ENCODE measurements around the gene AGAP2.
"Not testable (repeated sequence)": the region's sequence is repeated elsewhere in the genome, so short reads cannot be mapped to it uniquely, and the experiment has no call there.

The AGAP2 gene

GRCh38 chr12:57738661-57739237, at the start of gene AGAP2:
Gene AGAP2, minus strand, starts transcription at chr12:57738742. Its CDS starts 496 bp downstream, at chr12:57738246.
- no peaks in the 10 kb centered on the region for H3K9me3 Mint-ChIP-seq
- H3K27ac Mint-ChIP-seq: peak within 1 kb of the TSS; percentile 93
- peaks cover 42% of the 10 kb centered on the region for H3K36me3 Mint-ChIP-seq
- no peak for DNase-seq (ENCODE audit: low spot score in 2 of 2)
- H3K4me3 Mint-ChIP-seq: peak within 1 kb of the TSS; percentile 81
- peaks cover 57% of the 10 kb centered on the region for H3K4me1 Mint-ChIP-seq
- no peak for ATAC-seq

DNA sequence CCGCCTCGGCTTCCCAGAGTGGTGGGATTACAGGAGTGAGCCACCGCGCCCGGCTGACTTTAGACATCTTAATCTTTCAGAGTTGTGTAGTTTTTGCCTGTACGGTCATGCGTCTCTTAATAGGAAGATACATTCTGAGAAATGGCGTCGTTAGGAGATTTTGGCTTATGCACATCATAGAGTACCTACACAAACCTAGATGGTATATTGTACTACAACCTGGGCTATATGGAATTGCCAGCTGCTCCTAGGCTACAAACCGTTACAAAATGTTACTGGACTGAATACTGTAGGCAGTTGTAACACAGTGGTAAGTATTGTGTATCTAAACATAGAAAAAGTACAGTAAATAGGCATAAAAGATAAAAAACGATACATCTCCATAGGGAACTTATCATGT, 45.3 kb upstream of the AGAP2 start:
- Mint-ChIP-seq H3K4me1 (peaks cover 45% of the 10 kb centered on the region), H3K4me3 (peak overlapping the region; percentile 99), H3K27ac (no peak overlapping the region)

GRCh38 chr12:57783466-57783801, 44.9 kb upstream of the AGAP2 start:
- H3K36me3 Mint-ChIP-seq: peaks cover 58% of the 10 kb centered on the region
- H3K4me3 Mint-ChIP-seq: peak overlapping the region; percentile 99
- no peaks in the 10 kb centered on the region for H3K9me3 Mint-ChIP-seq
- H3K27ac Mint-ChIP-seq: peak overlapping the region; percentile 95
- ATAC-seq (no peak), DNase-seq (ENCODE audit: low spot score in 2 of 2) (no peak)
- H3K4me1 Mint-ChIP-seq: peaks cover 45% of the 10 kb centered on the region

More for the DNA sequence above, 45.3 kb upstream of the AGAP2 start:
- Mint-ChIP-seq H3K9me3 (no peaks in the 10 kb centered on the region), H3K36me3 (peaks cover 63% of the 10 kb centered on the region)
- ATAC-seq: no peak
- no peak for DNase-seq (ENCODE audit: low spot score in 2 of 2)

GRCh38 chr12:57782608-57783465, 44.3 kb upstream of the AGAP2 start, which contains the start of gene TSFM:
Gene TSFM, plus strand, starts transcription at chr12:57782787. Its CDS starts 15 bp downstream, at chr12:57782802.
- DNase-seq (ENCODE audit: low spot score in 2 of 2) (peak; percentile 93 to 98), ATAC-seq (peak; percentile 97)
- peaks cover 52% of the 10 kb centered on the region for H3K36me3 Mint-ChIP-seq
- H3K4me1 Mint-ChIP-seq: peaks cover 45% of the 10 kb centered on the region
- H3K9me3 Mint-ChIP-seq: no peaks in the 10 kb centered on the region
- H3K27ac Mint-ChIP-seq: peak within 1 kb of the TSS; percentile 95
- H3K4me3 Mint-ChIP-seq: peak within 1 kb of the TSS; percentile 99

DNA sequence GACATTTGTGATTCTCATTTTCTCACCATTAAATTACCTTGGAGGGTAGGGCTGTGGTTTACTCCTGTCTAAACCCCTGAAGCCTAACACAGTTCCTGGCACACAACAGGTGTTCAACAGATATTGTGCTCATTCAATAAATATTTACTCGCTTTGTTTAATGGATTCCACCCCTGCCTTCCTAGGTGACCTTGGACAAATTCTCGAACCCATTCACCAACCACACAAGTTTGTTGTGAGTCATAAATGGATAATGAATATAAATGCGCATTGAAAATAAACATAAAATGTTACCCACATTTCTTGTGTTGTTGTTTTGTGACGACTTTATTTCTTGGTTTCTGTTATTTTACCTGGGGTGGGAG, 43.7 kb upstream of the AGAP2 start:
- Mint-ChIP-seq H3K36me3 (peaks cover 49% of the 10 kb centered on the region), H3K27ac (peak overlapping the region; percentile 95), H3K4me3 (peak overlapping the region; percentile 99), H3K9me3 (no peaks in the 10 kb centered on the region), H3K4me1 (peaks cover 45% of the 10 kb centered on the region)
- DNase-seq (ENCODE audit: low spot score in 2 of 2) (no peak), ATAC-seq (no peak)

- Mint-ChIP-seq H3K36me3 (peaks cover 49% of the 10 kb centered on the region), H3K4me1 (peaks cover 45% of the 10 kb centered on the region), H3K4me3 (peak overlapping the region; percentile 99), H3K27ac (peak overlapping the region; percentile 95), H3K9me3 (no peaks in the 10 kb centered on the region)
- no peak for ATAC-seq
- DNase-seq (ENCODE audit: low spot score in 2 of 2): no peak
These were observed 43.3 kb upstream of the AGAP2 start for GRCh38 chr12:57781801-57782200.

DNA sequence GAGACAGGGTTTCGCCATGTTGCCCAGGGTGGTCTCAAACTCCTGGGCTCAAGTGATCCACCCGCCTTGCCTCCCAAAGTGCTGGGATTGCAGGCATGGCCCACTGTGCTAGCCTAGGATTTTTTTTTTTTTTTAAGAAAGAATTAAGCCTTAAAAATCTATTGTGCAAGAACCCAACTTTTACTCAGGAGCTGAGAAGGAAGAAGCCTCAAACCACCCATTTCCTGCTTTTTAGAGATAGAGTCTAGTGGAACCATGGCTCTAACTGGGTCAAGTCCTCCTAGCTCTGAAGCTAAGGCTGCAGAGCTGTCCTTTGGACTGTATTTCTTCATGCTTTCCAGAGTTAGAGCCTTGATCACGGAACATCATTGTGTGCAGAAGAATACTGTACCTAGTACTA, 42.7 kb upstream of the AGAP2 start:
- DNase-seq (ENCODE audit: low spot score in 2 of 2): no peak
- H3K4me3 Mint-ChIP-seq: peak overlapping the region; percentile 99

DNA sequence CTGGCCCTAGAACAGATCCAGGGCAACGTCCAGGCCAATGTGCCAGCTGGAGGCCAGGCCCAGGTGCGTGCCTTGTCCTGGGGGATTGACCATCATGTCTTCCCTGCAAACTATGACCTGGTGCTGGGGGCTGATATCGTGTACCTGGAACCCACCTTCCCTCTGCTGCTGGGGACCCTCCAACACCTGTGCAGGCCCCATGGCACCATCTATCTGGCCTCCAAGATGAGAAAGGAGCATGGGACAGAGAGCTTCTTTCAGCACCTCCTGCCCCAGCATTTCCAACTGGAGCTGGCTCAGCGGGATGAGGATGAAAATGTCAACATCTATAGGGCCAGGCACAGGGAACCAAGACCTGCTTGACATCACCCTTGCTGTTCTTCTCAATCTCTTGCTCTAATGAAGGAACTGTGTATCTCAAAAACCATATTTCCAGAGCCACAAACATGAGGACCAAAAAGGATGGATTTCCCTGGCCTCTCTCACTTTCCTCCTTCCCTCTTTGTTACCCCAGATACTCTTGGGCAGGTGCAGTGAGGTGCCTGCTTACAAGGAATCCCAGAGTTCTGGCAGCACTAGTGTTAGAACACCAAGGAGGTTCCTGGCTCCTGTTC, 41.8 kb upstream of the AGAP2 start:
- Mint-ChIP-seq H3K4me1 (peaks cover 49% of the 10 kb centered on the region), H3K4me3 (no peak overlapping the region), H3K36me3 (peaks cover 43% of the 10 kb centered on the region), H3K9me3 (no peaks in the 10 kb centered on the region), H3K27ac (peak overlapping the region; percentile 95)
- no peak for ATAC-seq
- DNase-seq (ENCODE audit: low spot score in 2 of 2): no peak

More for the DNA sequence above, 42.7 kb upstream of the AGAP2 start:
- H3K36me3 Mint-ChIP-seq: peaks cover 43% of the 10 kb centered on the region
- peak overlapping the region; percentile 95 for H3K27ac Mint-ChIP-seq
- peaks cover 45% of the 10 kb centered on the region for H3K4me1 Mint-ChIP-seq
- no peak for ATAC-seq
- H3K9me3 Mint-ChIP-seq: no peaks in the 10 kb centered on the region

GRCh38 chr12:57779736-57780135, 41.2 kb upstream of the AGAP2 start:
- Mint-ChIP-seq H3K4me1 (peaks cover 49% of the 10 kb centered on the region), H3K36me3 (peaks cover 37% of the 10 kb centered on the region), H3K4me3 (no peak overlapping the region), H3K27ac (peak overlapping the region; percentile 95), H3K9me3 (no peaks in the 10 kb centered on the region)
- ATAC-seq (no peak), DNase-seq (ENCODE audit: low spot score in 2 of 2) (no peak)

DNA sequence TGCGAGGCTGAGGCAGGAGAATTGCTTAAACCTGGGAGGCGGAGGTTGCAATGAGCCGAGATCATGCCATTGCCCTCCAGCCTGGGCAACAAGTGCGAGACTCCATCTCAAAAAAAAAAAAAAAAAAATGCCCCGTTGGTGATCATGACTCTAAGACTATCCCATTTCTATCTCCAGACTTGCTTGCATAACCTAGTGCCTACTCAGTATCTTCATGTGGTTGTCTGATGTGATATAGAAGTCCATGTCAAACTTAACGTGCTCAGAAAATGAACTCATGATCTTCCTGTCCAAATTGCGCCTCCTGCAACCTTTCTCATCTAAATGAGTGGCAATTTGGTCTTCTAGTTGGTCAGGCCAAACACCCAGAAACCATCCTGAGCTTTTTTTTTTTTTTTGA, 39.4 kb upstream of the AGAP2 start:
- H3K4me3 Mint-ChIP-seq: no peak overlapping the region
- peaks cover 22% of the 10 kb centered on the region for H3K36me3 Mint-ChIP-seq
- no peak overlapping the region for H3K27ac Mint-ChIP-seq
- peaks cover 43% of the 10 kb centered on the region for H3K4me1 Mint-ChIP-seq
- DNase-seq (ENCODE audit: low spot score in 2 of 2) (no peak), ATAC-seq (no peak)
- no peaks in the 10 kb centered on the region for H3K9me3 Mint-ChIP-seq

GRCh38 chr12:57777367-57777766, 38.8 kb upstream of the AGAP2 start:
- Mint-ChIP-seq H3K4me1 (peaks cover 41% of the 10 kb centered on the region), H3K4me3 (no peak overlapping the region), H3K9me3 (no peaks in the 10 kb centered on the region), H3K36me3 (peaks cover 16% of the 10 kb centered on the region), H3K27ac (no peak overlapping the region)
- no peak for ATAC-seq
- no peak for DNase-seq (ENCODE audit: low spot score in 2 of 2)

GRCh38 chr12:57776247-57776587, 37.7 kb upstream of the AGAP2 start:
- Mint-ChIP-seq H3K4me3 (no peak overlapping the region), H3K4me1 (peaks cover 39% of the 10 kb centered on the region), H3K9me3 (no peaks in the 10 kb centered on the region), H3K27ac (no peak overlapping the region), H3K36me3 (peaks cover 26% of the 10 kb centered on the region)
- DNase-seq (ENCODE audit: low spot score in 2 of 2): no peak
- no peak for ATAC-seq

- no peak for DNase-seq (ENCODE audit: low spot score in 2 of 2)
- H3K4me1 Mint-ChIP-seq: peaks cover 43% of the 10 kb centered on the region
- H3K27ac Mint-ChIP-seq: no peak overlapping the region
- H3K4me3 Mint-ChIP-seq: no peak overlapping the region
- no peak for ATAC-seq
- peaks cover 31% of the 10 kb centered on the region for H3K36me3 Mint-ChIP-seq
- H3K9me3 Mint-ChIP-seq: no peaks in the 10 kb centered on the region
These were observed 37.2 kb upstream of the AGAP2 start for GRCh38 chr12:57775563-57776246.

- no peak overlapping the region for H3K4me3 Mint-ChIP-seq
- no peaks in the 10 kb centered on the region for H3K9me3 Mint-ChIP-seq
- no peak for ATAC-seq
- no peak for DNase-seq (ENCODE audit: low spot score in 2 of 2)
- no peak overlapping the region for H3K27ac Mint-ChIP-seq
- peaks cover 43% of the 10 kb centered on the region for H3K4me1 Mint-ChIP-seq
- peaks cover 38% of the 10 kb centered on the region for H3K36me3 Mint-ChIP-seq
These were observed 36.5 kb upstream of the AGAP2 start for GRCh38 chr12:57775044-57775443.

DNA sequence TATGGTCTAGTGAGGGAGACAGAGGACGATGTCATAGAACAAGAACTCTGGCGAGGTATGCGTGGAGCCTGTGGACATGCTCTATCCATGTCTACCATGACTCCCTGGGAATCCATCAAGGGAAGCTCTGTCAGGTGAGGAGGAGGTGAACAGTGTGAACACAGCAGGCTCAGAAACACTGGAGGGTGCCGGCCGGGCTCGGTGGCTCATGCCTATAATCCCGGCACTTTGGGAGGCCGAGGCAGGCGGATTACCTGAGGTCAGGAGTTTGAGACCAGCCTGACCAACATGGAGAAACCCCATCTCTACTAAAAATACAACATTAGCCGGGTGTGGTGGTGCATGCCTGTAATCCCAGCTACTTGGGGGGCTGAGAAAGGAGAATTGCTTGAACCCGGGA, 36.1 kb upstream of the AGAP2 start:
- not testable (repeated sequence) for H3K27ac Mint-ChIP-seq; H3K9me3 Mint-ChIP-seq; ATAC-seq; H3K4me3 Mint-ChIP-seq; DNase-seq (ENCODE audit: low spot score in 2 of 2)
- peaks cover 42% of the 10 kb centered on the region for H3K36me3 Mint-ChIP-seq
- H3K4me1 Mint-ChIP-seq: peaks cover 43% of the 10 kb centered on the region

Measured in stimulated activated effector memory CD8-positive, alpha-beta T cell treated with anti-CD3 and anti-CD28 coated beads, Interleukin-12 subunit alpha, Interleukin-12 subunit beta, amount 100 ng/mL, for 72 hours (primary cell).